HG03045 (cell line): Measurements from ENCODE around the gene FMO3.

Experiments
- ATAC-seq: cut with Tn5 transposase; IDR thresholded peaks from one replicate; pipeline ENCODE4 v1.9.1; 2021; ENCODE audit warnings: mild to moderate bottlenecking, moderate library complexity; ENCODE audit not compliant: unreplicated experiment

FMO3 gene

GRCh38 chr1:171090604-171091003 is at the start of gene FMO3:
FMO3 (plus strand) TSS chr1:171090905; CDS start chr1:171092659, 1,754 bp downstream.
- ATAC-seq, result no peak

- ATAC-seq, result no peak
These were observed 42.7 kb upstream of the FMO3 start for GRCh38 chr1:171048014-171048413.

GRCh38 chr1:171052977-171053376 is 37.7 kb upstream of the FMO3 start:
- no peak for ATAC-seq

- no peak for ATAC-seq
These were observed 34.6 kb upstream of the FMO3 start for GRCh38 chr1:171055966-171056643.

- no peak for ATAC-seq
These were observed 29.1 kb upstream of the FMO3 start for GRCh38 chr1:171061425-171062143.

- no peak for ATAC-seq
These were observed 27.8 kb upstream of the FMO3 start for GRCh38 chr1:171062902-171063301.

- no peak for ATAC-seq
These were observed 15.7 kb upstream of the FMO3 start for GRCh38 chr1:171075041-171075440.

GRCh38 chr1:171081314-171081753 is 9.4 kb upstream of the FMO3 start:
- no peak for ATAC-seq

GRCh38 chr1:171081763-171082201 is 8.9 kb upstream of the FMO3 start:
- ATAC-seq, result no peak

- no peak for ATAC-seq
These were observed 8.1 kb upstream of the FMO3 start for GRCh38 chr1:171082606-171083005.

GRCh38 chr1:171083222-171083621 is 7.5 kb upstream of the FMO3 start:
- ATAC-seq, result no peak

- ATAC-seq, result no peak
These were observed 6.6 kb upstream of the FMO3 start for GRCh38 chr1:171084091-171084490.

GRCh38 chr1:171084870-171085269 is 5.8 kb upstream of the FMO3 start:
- ATAC-seq, result no peak

- no peak for ATAC-seq
These were observed 2.8 kb upstream of the FMO3 start for GRCh38 chr1:171087896-171088295.

- no peak for ATAC-seq
These were observed 13.2 kb downstream of the FMO3 start for GRCh38 chr1:171103862-171104261.

GRCh38 chr1:171107262-171107940 is 16.7 kb downstream of the FMO3 start:
- no peak for ATAC-seq

- no peak for ATAC-seq
These were observed 17.3 kb downstream of the FMO3 start for GRCh38 chr1:171107969-171108368.

- no peak for ATAC-seq
These were observed 19.3 kb downstream of the FMO3 start for GRCh38 chr1:171109966-171110365.

GRCh38 chr1:171110621-171111326 is 20.1 kb downstream of the FMO3 start:
- no peak for ATAC-seq

- ATAC-seq, result no peak
These were observed 21.4 kb downstream of the FMO3 start for GRCh38 chr1:171112119-171112518.

GRCh38 chr1:171113382-171113781 is 22.7 kb downstream of the FMO3 start:
- no peak for ATAC-seq
